ENCODE measurements around the gene MAPK8.

Gene MAPK8

GRCh38 chr10:48404646-48405045 lies 98.2 kb downstream of the MAPK8 start:
- DNase-seq (ENCODE audit: low spot score): no peak
- in situ Hi-C loops (cut with MboI; ENCODE audit: low pct_unique_long_range_greater_than_20kb, low sequenced_read_pairs, unreplicated experiment): no loop called here
- TF ChIP-seq, protein P1, sequence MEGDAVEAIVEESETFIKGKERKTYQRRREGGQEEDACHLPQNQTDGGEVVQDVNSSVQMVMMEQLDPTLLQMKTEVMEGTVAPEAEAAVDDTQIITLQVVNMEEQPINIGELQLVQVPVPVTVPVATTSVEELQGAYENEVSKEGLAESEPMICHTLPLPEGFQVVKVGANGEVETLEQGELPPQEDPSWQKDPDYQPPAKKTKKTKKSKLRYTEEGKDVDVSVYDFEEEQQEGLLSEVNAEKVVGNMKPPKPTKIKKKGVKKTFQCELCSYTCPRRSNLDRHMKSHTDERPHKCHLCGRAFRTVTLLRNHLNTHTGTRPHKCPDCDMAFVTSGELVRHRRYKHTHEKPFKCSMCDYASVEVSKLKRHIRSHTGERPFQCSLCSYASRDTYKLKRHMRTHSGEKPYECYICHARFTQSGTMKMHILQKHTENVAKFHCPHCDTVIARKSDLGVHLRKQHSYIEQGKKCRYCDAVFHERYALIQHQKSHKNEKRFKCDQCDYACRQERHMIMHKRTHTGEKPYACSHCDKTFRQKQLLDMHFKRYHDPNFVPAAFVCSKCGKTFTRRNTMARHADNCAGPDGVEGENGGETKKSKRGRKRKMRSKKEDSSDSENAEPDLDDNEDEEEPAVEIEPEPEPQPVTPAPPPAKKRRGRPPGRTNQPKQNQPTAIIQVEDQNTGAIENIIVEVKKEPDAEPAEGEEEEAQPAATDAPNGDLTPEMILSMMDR (IDR thresholded peaks at IDR 0.05; ENCODE audit: extremely low read depth, insufficient read depth, missing control alignments): no peak

DNA sequence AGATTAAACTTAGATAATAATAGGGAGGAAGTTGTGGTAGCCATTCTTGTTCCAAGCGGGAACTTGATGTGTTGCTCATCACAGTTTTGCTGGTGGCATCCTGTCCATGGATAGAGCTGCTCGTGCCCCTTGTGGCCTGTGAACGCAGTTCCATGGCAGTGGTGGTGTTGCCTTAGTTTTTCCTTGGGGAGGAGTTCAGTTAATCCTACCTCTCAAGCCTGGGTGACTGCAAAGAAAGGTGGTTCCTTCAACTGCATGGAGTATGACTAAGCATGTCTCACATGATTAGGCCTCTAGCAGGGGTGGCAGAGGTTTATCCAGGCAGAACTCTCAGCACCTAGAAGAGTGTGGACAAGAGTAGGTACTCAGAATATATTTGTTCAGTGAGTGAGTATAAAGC lies 99.7 kb downstream of the MAPK8 start:
- DNase-seq (ENCODE audit: low spot score): no peak
- in situ Hi-C loops (cut with MboI; ENCODE audit: low pct_unique_long_range_greater_than_20kb, low sequenced_read_pairs, unreplicated experiment): no loop called here
- TF ChIP-seq, protein P1 (IDR thresholded peaks at IDR 0.05; ENCODE audit: extremely low read depth, insufficient read depth, missing control alignments): no peak

DNA sequence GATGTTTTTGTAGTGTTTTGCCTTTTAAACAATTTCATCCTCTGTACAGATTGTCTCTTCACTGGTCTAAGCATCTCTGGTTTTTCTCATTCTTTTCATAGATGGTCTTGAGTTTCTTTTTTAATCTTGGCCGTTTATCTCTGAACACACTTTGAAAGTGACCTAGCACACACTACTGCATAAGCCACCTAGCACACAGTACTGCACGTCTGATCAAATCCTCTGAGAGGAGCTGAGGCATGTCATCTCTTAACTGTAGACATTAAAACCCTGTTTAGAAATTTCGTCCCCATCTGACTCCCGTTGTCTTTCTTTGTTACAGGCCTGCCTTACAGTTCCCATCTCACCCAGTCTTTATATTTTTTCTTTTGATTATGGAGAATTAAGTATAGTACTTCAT lies 100.2 kb downstream of the MAPK8 start:
- no peak for DNase-seq (ENCODE audit: low spot score)
- TF ChIP-seq, protein P1 (IDR thresholded peaks at IDR 0.05; ENCODE audit: extremely low read depth, insufficient read depth, missing control alignments): no peak
- in situ Hi-C loops (cut with MboI; ENCODE audit: low pct_unique_long_range_greater_than_20kb, low sequenced_read_pairs, unreplicated experiment): no loop called here

DNA sequence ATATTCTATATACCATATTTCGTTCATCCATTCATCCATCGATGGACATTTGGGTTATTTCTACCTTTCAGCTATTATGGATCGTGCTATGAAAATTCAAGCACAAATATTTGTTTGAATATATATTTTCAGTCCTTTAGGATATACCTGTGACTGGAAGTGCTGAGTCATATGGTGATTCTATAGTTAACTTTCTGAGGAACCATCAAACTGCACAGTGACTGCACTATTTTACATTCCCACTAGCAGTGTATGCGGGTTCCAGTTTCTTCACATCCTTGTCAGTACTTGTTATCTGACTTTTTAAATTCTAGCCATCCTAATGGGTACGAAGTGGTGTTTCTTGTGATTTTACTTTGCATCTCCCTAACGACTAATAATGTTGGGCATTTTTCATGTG lies 104.0 kb downstream of the MAPK8 start:
- in situ Hi-C loops (cut with MboI; ENCODE audit: low pct_unique_long_range_greater_than_20kb, low sequenced_read_pairs, unreplicated experiment): no loop called here
- TF ChIP-seq, protein P1 (IDR thresholded peaks at IDR 0.05; ENCODE audit: extremely low read depth, insufficient read depth, missing control alignments): no peak
- no peak for DNase-seq (ENCODE audit: low spot score)

- in situ Hi-C loops (cut with MboI; ENCODE audit: low pct_unique_long_range_greater_than_20kb, low sequenced_read_pairs, unreplicated experiment): no loop called here
- TF ChIP-seq, protein P1 (IDR thresholded peaks at IDR 0.05; ENCODE audit: extremely low read depth, insufficient read depth, missing control alignments): no peak
- DNase-seq (ENCODE audit: low spot score): no peak
Observed at GRCh38 chr10:48411510-48411909, 105.0 kb downstream of the MAPK8 start.

DNA sequence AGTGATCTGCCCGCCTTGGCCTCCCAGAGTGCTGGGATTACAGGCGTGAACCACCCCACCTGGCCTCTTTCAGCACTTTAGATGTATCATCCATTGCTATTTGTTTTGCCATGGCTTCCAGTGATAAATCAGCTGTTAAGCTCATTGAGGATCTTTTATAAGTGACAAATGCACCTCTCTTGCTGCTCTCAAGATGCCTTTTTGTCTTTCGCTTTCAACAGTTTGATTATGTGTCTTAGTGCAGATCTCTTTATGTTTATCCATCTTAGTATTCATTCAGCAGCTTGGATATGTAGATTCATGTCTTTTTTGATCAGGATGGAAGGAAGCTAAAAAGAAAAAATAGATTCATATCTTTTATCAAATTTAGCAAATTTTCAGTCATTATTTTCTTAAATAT lies 105.6 kb downstream of the MAPK8 start:
- no peak for DNase-seq (ENCODE audit: low spot score)
- TF ChIP-seq, protein P1 (IDR thresholded peaks at IDR 0.05; ENCODE audit: extremely low read depth, insufficient read depth, missing control alignments): no peak
- in situ Hi-C loops (cut with MboI; ENCODE audit: low pct_unique_long_range_greater_than_20kb, low sequenced_read_pairs, unreplicated experiment): no loop called here

DNA sequence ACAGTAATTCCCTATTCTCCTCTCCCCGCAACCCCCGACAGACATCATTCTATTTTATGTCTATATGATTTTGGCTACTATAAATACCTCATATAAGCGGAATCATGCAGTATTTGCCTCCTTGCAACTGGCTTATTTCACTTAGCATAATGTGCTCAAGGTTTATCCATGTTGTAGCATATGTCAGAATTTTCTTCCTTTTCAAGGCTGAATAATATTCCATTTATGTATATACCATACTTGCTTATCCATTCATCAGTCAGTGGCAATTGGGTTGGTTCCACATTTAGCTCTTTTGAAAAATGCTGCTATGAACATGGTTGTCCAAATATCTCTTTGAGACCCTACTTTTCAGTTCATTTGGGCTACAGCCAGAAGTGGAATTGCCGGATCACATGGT lies 106.5 kb downstream of the MAPK8 start:
- in situ Hi-C loops (cut with MboI; ENCODE audit: low pct_unique_long_range_greater_than_20kb, low sequenced_read_pairs, unreplicated experiment): no loop called here
- TF ChIP-seq, protein P1 (IDR thresholded peaks at IDR 0.05; ENCODE audit: extremely low read depth, insufficient read depth, missing control alignments): no peak
- DNase-seq (ENCODE audit: low spot score): no peak
